Measurements from ENCODE around the gene LMBR1L.
"Not testable (repeated sequence)": the region's sequence is repeated elsewhere in the genome, so short reads cannot be mapped to it uniquely, and the experiment has no call there.

The LMBR1L gene

GRCh38 chr12:49088150-49088931 is 22.3 kb downstream of the LMBR1L start:
- peak; percentile 77 for DNase-seq

- DNase-seq: no peak
These were observed 24.5 kb downstream of the LMBR1L start for GRCh38 chr12:49086116-49086515.

GRCh38 chr12:49084438-49084837 is 26.2 kb downstream of the LMBR1L start:
- no peak for DNase-seq

- DNase-seq: no peak
These were observed 30.9 kb downstream of the LMBR1L start for GRCh38 chr12:49079793-49080192.

GRCh38 chr12:49070971-49071370 is 39.7 kb downstream of the LMBR1L start:
- no peak for DNase-seq

GRCh38 chr12:49069507-49070346 is 40.9 kb downstream of the LMBR1L start, which contains the start of gene RHEBL1:
RHEBL1 (minus strand) TSS chr12:49069979; CDS start chr12:49069785, 194 bp downstream.
- peak; percentile 95 for DNase-seq

- DNase-seq: no peak
These were observed 41.7 kb downstream of the LMBR1L start for GRCh38 chr12:49068879-49069506.

- no peak for DNase-seq
These were observed 44.5 kb downstream of the LMBR1L start for GRCh38 chr12:49066120-49066519.

- no peak for DNase-seq
These were observed 45.9 kb downstream of the LMBR1L start for GRCh38 chr12:49064767-49065152.

GRCh38 chr12:49061916-49062315 is 48.7 kb downstream of the LMBR1L start:
- not testable (repeated sequence) for DNase-seq

- no peak for DNase-seq
These were observed 49.4 kb downstream of the LMBR1L start for GRCh38 chr12:49061157-49061650.

GRCh38 chr12:49060237-49061156 is 50.1 kb downstream of the LMBR1L start, which contains the start of gene KMT2D:
KMT2D (minus strand) TSS chr12:49060794; CDS start chr12:49055324, 5,470 bp downstream.
- peak; percentile 100 for DNase-seq

- DNase-seq: no peak
These were observed 51.1 kb downstream of the LMBR1L start for GRCh38 chr12:49059299-49060171.

GRCh38 chr12:49059045-49059298 is 51.7 kb downstream of the LMBR1L start:
- no peak for DNase-seq

- DNase-seq: no peak
These were observed 52.1 kb downstream of the LMBR1L start for GRCh38 chr12:49058366-49059044.

- DNase-seq: no peak
These were observed 52.8 kb downstream of the LMBR1L start for GRCh38 chr12:49057888-49058287.

GRCh38 chr12:49055978-49056754 is 54.5 kb downstream of the LMBR1L start:
- DNase-seq: no peak

- no peak for DNase-seq
These were observed 55.6 kb downstream of the LMBR1L start for GRCh38 chr12:49055092-49055491.

GRCh38 chr12:49054524-49054923 is 56.1 kb downstream of the LMBR1L start:
- DNase-seq: no peak

Measured in right kidney (tissue), 1 donor.